Activated CD4-positive, CD25-positive, alpha-beta regulatory T cell (primary cell): ENCODE measurements around the gene TBC1D20.
"Not testable (repeated sequence)": the region's sequence is repeated elsewhere in the genome, so short reads cannot be mapped to it uniquely, and the experiment has no call there.

Experiments
- DNase-seq, 4 experiments: peaks; one replicate each; lab custom pipeline; 2025; lab: John Stamatoyannopoulos, UW

Gene TBC1D20

GRCh38 chr20:462199-462991, at the start of gene TBC1D20:
TSS of gene TBC1D20 (minus strand) at chr20:462533. CDS start at chr20:462405, 128 bp downstream.
- DNase-seq = peak; percentile 52 to 84 (median 69)

- not testable (repeated sequence) for DNase-seq
These were observed 48.2 kb upstream of the TBC1D20 start for GRCh38 chr20:510328-511057.

GRCh38 chr20:508364-508787, 46.0 kb upstream of the TBC1D20 start:
- not testable (repeated sequence) for DNase-seq

GRCh38 chr20:507761-508332, 45.5 kb upstream of the TBC1D20 start:
- no peak for DNase-seq

- DNase-seq = no peak
These were observed 44.8 kb upstream of the TBC1D20 start for GRCh38 chr20:507006-507758.

GRCh38 chr20:504632-505075, 42.3 kb upstream of the TBC1D20 start:
- DNase-seq = no peak

- no peak for DNase-seq
These were observed 40.9 kb upstream of the TBC1D20 start for GRCh38 chr20:503048-503737.

GRCh38 chr20:497979-498378, 35.6 kb upstream of the TBC1D20 start:
- DNase-seq = no peak

- DNase-seq = no peak
These were observed 33.9 kb upstream of the TBC1D20 start for GRCh38 chr20:496126-496696.

- no peak for DNase-seq
These were observed 29.8 kb upstream of the TBC1D20 start for GRCh38 chr20:492159-492558.

GRCh38 chr20:487655-488054, 25.3 kb upstream of the TBC1D20 start:
- no peak for DNase-seq

GRCh38 chr20:483815-484644, 21.7 kb upstream of the TBC1D20 start:
- DNase-seq = no peak

- DNase-seq = no peak
These were observed 18.8 kb upstream of the TBC1D20 start for GRCh38 chr20:481167-481566.

GRCh38 chr20:480044-480443, 17.7 kb upstream of the TBC1D20 start:
- DNase-seq = no peak

- no peak for DNase-seq
These were observed 17.2 kb upstream of the TBC1D20 start for GRCh38 chr20:479487-479886.

- no peak for DNase-seq
These were observed 16.7 kb upstream of the TBC1D20 start for GRCh38 chr20:478949-479429.

GRCh38 chr20:478010-478948, 15.9 kb upstream of the TBC1D20 start:
- no peak for DNase-seq

- not testable (repeated sequence) for DNase-seq
These were observed 14.4 kb upstream of the TBC1D20 start for GRCh38 chr20:476561-477249.
